A549 (cell line): ENCODE results near the gene PTPRK. TPM values are rescaled to one million over a fixed set of nuclear protein-coding genes. Genes with fewer than 3 reads are reported as not detected.

Experiments
- ATAC-seq, 2 experiments: fragments of 200-7000 bp in 1 of 2; fragments of >200 bp in 1 of 2; cut with Nextera tagmentation in 1 of 2; cut with Tn5 transposase in 1 of 2; 3 replicates each; pipeline versions ENCODE4 v1.8.0 to v1.9.1; 2018 to 2020; ENCODE audit warnings: mild to moderate bottlenecking in 1 of 2, moderate library complexity in 1 of 2
- CTCF ChIA-PET: fragments of 300-600 bp; sonication (Branson Sonifier 250); formaldehyde crosslinking; extraction: SDS; loops from one replicate; lab custom pipeline; 2021; ENCODE audit warnings: antibody characterized with exemption, inconsistent platforms; lab: Yijun Ruan, JAX
- POLR2A ChIA-PET: fragments of 350-600 bp; formaldehyde crosslinking; extraction: SDS; loops from one replicate; lab custom pipeline; 2021; ENCODE audit warnings: antibody characterized with exemption, inconsistent platforms; lab: Yijun Ruan, JAX
- DNase-seq, 2 experiments: peaks; one replicate each; pipeline versions ENCODE4 v3.0.0 to v3.0.0-alpha.2; 2011 to 2016; ENCODE audit warnings: low read depth in 1 of 2, low spot score in 1 of 2
- FAIRE-seq: peaks from 2 replicates; lab custom pipeline; 2011; peaks lifted over from hg19 to GRCh38; lab: Jason Lieb, UNC
- H3K27ac ChIP-seq, 2 experiments: fragments of >200 bp; sonication (Bioruptor Twin); formaldehyde crosslinking; 3 replicates each; pipeline ENCODE4 v1.5.1; 2016 to 2017
- H3K4me1 ChIP-seq: fragments of >200 bp; sonication (Bioruptor Twin); formaldehyde crosslinking; 3 replicates; pipeline ENCODE4 v1.6.1; 2016
- H3K4me2 ChIP-seq: fragments of >200 bp; sonication (Bioruptor Twin); formaldehyde crosslinking; 3 replicates; pipeline ENCODE4 v1.6.1; 2016
- H3K4me3 ChIP-seq: fragments of >200 bp; sonication (Bioruptor Twin); formaldehyde crosslinking; 3 replicates; pipeline ENCODE4 v1.5.1; 2016
- H3K9me3 ChIP-seq: fragments of >200 bp; sonication (Bioruptor Twin); formaldehyde crosslinking; 3 replicates; pipeline ENCODE4 v1.6.1; 2016
- CHD2 ChIP-seq: fragments of 150-350 bp; IDR thresholded peaks from 2 replicates; pipeline ENCODE4 v1.6.1; 2014; ENCODE audit warnings: low read length; ENCODE audit not compliant: partially characterized antibody
- CHD4 ChIP-seq: fragments of 200-600 bp; sonication (generic); IDR thresholded peaks from 2 replicates; pipeline ENCODE4 v1.6.1; 2016; ENCODE audit warnings: antibody characterized with exemption, mild to moderate bottlenecking, borderline replicate concordance
- EHF ChIP-seq: fragments of 250-450 bp; sonication (Bioruptor Pico); IDR thresholded peaks from 2 replicates; pipeline ENCODE4 v1.5.0; 2020; ENCODE audit warnings: mild to moderate bottlenecking
- ELK1 ChIP-seq: fragments of 150-350 bp; IDR thresholded peaks from 2 replicates; pipeline ENCODE4 v1.6.1; 2014; ENCODE audit warnings: low read depth, mild to moderate bottlenecking, low read length
- ESRRA ChIP-seq: fragments of 150-350 bp; IDR thresholded peaks from 2 replicates; pipeline ENCODE4 v1.6.1; 2014; ENCODE audit warnings: mild to moderate bottlenecking, low read length, borderline replicate concordance
- GATA3 ChIP-seq: IDR thresholded peaks from 2 replicates; pipeline ENCODE4 v1.6.1; 2012; ENCODE audit warnings: borderline replicate concordance
- HDAC2 ChIP-seq: fragments of 200-600 bp; sonication (generic); IDR thresholded peaks from 2 replicates; pipeline ENCODE4 v1.6.1; 2016
- HOXB13 ChIP-seq: fragments of 250-450 bp; sonication (Bioruptor Pico); IDR thresholded peaks from 2 replicates; pipeline ENCODE4 v1.5.0; 2020; ENCODE audit warnings: low read depth, mild to moderate bottlenecking, moderate library complexity
- MAX ChIP-seq: IDR thresholded peaks from 2 replicates; pipeline ENCODE4 v1.6.1; 2012
- NFE2L2 ChIP-seq: fragments of 150-350 bp; conservative IDR thresholded peaks from 2 replicates; pipeline ENCODE4 v1.6.1; 2014; ENCODE audit warnings: low read length
- NR3C1 ChIP-seq: fragments of >200 bp; sonication (Bioruptor Twin); formaldehyde crosslinking; IDR thresholded peaks from 3 replicates; pipeline ENCODE4 v1.6.1; 2017
- POLR2A ChIP-seq: IDR thresholded peaks from 2 replicates; pipeline ENCODE4 v1.6.1; 2012; ENCODE audit warnings: mild to moderate bottlenecking, low read length
- SMC3 ChIP-seq: fragments of >200 bp; sonication (Bioruptor Twin); formaldehyde crosslinking; IDR thresholded peaks from 3 replicates; pipeline ENCODE4 v1.6.1; 2018; ENCODE audit warnings: inconsistent platforms
- SREBF2 ChIP-seq: fragments of 450-650 bp; IDR thresholded peaks from 2 replicates; pipeline ENCODE4 v1.6.1; 2014; ENCODE audit warnings: mild to moderate bottlenecking, moderate library complexity
- USF2 ChIP-seq: fragments of 450-650 bp; IDR thresholded peaks from 2 replicates; pipeline ENCODE4 v1.6.1; 2014; ENCODE audit warnings: antibody characterized with exemption
- ZC3H11A ChIP-seq: fragments of 450-650 bp; IDR thresholded peaks from 2 replicates; pipeline ENCODE4 v1.6.1; 2014; ENCODE audit warnings: antibody characterized with exemption, mild to moderate bottlenecking
- WGBS: methylation state at CpG from one replicate; pipeline ENCODE4 v1.1.6; 2017; ENCODE audit errors: missing lambda C conversion rate; 5-methylcytosine and 5-hydroxymethylcytosine counted together
- polyA plus RNA-seq, 4 experiments: library from polyadenylated mRNA; depleted of rRNA in 3 of 4; stranded (reverse); fragments of >200 nt; fragmentation: RNase III in 1 of 4; extraction: RNeasy Plus Mini Kit Qiagen cat#74134 plus additional on column Dnase treatment in 1 of 4; gene quantifications; 2 replicates in 3 of 4; 3 replicates in 1 of 4; pipeline ENCODE4 v1.2.3, GENCODE V29; 2011 to 2017
- TF ChIP-seq, protein P1 (sequence below): fragments of >200 bp; sonication (Bioruptor Twin); formaldehyde crosslinking; IDR thresholded peaks from 3 replicates; pipeline ENCODE4 v1.6.1; 2016
- TF ChIP-seq, protein P2 (sequence below): IDR thresholded peaks from 2 replicates; pipeline ENCODE4 v1.6.1; 2012; ENCODE audit warnings: low read depth, borderline replicate concordance
- TF ChIP-seq, protein P3 (sequence below): fragments of 200-600 bp; sonication (generic); IDR thresholded peaks from 2 replicates; pipeline ENCODE4 v1.6.1; 2016; ENCODE audit warnings: antibody characterized with exemption, mild to moderate bottlenecking, moderate library complexity
- TF ChIP-seq, protein P4 (sequence below): fragments of 250-450 bp; sonication (Bioruptor Pico); IDR thresholded peaks from 2 replicates; pipeline ENCODE4 v1.5.0; 2021; ENCODE audit warnings: mild to moderate bottlenecking, moderate library complexity, borderline replicate concordance

The PTPRK gene
- polyA plus RNA-seq, 2 of the 4 experiments (the other 2 are of a cell fraction): 14.4 to 16.1 TPM

GRCh38 chr6:128526152-128526914, 5.9 kb upstream of the PTPRK start:
- no peak for FAIRE-seq
- no peak overlapping the region for H3K4me2 ChIP-seq
- no peak overlapping the region for H3K27ac ChIP-seq
- no peak for TF ChIP-seq POLR2A
- TF ChIP-seq HDAC2: no peak
- TF ChIP-seq ZC3H11A: no peak
- no peak for TF ChIP-seq CHD2
- TF ChIP-seq SMC3: no peak
- TF ChIP-seq HOXB13: no peak
- no peak for TF ChIP-seq GATA3
- TF ChIP-seq ESRRA: no peak
- no peak for TF ChIP-seq NR3C1
- TF ChIP-seq, protein P1, sequence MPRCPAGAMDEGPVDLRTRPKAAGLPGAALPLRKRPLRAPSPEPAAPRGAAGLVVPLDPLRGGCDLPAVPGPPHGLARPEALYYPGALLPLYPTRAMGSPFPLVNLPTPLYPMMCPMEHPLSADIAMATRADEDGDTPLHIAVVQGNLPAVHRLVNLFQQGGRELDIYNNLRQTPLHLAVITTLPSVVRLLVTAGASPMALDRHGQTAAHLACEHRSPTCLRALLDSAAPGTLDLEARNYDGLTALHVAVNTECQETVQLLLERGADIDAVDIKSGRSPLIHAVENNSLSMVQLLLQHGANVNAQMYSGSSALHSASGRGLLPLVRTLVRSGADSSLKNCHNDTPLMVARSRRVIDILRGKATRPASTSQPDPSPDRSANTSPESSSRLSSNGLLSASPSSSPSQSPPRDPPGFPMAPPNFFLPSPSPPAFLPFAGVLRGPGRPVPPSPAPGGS: no peak
- TF ChIP-seq, protein P2, sequence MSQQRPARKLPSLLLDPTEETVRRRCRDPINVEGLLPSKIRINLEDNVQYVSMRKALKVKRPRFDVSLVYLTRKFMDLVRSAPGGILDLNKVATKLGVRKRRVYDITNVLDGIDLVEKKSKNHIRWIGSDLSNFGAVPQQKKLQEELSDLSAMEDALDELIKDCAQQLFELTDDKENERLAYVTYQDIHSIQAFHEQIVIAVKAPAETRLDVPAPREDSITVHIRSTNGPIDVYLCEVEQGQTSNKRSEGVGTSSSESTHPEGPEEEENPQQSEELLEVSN: no peak
- TF ChIP-seq, protein P3, sequence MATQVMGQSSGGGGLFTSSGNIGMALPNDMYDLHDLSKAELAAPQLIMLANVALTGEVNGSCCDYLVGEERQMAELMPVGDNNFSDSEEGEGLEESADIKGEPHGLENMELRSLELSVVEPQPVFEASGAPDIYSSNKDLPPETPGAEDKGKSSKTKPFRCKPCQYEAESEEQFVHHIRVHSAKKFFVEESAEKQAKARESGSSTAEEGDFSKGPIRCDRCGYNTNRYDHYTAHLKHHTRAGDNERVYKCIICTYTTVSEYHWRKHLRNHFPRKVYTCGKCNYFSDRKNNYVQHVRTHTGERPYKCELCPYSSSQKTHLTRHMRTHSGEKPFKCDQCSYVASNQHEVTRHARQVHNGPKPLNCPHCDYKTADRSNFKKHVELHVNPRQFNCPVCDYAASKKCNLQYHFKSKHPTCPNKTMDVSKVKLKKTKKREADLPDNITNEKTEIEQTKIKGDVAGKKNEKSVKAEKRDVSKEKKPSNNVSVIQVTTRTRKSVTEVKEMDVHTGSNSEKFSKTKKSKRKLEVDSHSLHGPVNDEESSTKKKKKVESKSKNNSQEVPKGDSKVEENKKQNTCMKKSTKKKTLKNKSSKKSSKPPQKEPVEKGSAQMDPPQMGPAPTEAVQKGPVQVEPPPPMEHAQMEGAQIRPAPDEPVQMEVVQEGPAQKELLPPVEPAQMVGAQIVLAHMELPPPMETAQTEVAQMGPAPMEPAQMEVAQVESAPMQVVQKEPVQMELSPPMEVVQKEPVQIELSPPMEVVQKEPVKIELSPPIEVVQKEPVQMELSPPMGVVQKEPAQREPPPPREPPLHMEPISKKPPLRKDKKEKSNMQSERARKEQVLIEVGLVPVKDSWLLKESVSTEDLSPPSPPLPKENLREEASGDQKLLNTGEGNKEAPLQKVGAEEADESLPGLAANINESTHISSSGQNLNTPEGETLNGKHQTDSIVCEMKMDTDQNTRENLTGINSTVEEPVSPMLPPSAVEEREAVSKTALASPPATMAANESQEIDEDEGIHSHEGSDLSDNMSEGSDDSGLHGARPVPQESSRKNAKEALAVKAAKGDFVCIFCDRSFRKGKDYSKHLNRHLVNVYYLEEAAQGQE: no peak
- no peak for TF ChIP-seq ELK1
- no peak for TF ChIP-seq NFE2L2
- TF ChIP-seq USF2: no peak
- TF ChIP-seq MAX: no peak
- no peak for TF ChIP-seq SREBF2
- no peak for TF ChIP-seq EHF
- TF ChIP-seq, protein P4, sequence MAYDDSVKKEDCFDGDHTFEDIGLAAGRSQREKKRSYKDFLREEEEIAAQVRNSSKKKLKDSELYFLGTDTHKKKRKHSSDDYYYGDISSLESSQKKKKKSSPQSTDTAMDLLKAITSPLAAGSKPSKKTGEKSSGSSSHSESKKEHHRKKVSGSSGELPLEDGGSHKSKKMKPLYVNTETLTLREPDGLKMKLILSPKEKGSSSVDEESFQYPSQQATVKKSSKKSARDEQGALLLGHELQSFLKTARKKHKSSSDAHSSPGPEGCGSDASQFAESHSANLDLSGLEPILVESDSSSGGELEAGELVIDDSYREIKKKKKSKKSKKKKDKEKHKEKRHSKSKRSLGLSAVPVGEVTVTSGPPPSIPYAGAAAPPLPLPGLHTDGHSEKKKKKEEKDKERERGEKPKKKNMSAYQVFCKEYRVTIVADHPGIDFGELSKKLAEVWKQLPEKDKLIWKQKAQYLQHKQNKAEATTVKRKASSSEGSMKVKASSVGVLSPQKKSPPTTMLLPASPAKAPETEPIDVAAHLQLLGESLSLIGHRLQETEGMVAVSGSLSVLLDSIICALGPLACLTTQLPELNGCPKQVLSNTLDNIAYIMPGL (CRISPR knock-in tag): no peak
- TF ChIP-seq CHD4: no peak
- no peak for DNase-seq
- H3K4me3 ChIP-seq: no peak overlapping the region
- no peaks in the 10 kb centered on the region for H3K9me3 ChIP-seq
- ChIA-PET POLR2A (no interaction called here), CTCF (interaction anchor here (1.4 kb wide), 1 partner anchor 10 kb away, joined by 3 read pairs; no protein-coding TSS in a partner anchor)
- peaks cover 3% of the 10 kb centered on the region; the same call in 2 of the 3 replicates for H3K4me1 ChIP-seq
- WGBS: 76% methylated on average over 5 of the region's 5 CpGs
- no peak for ATAC-seq
